Measurements from ENCODE around the gene TNFSF10. TPM values are rescaled to one million over a fixed set of nuclear protein-coding genes. Genes with fewer than 3 reads are reported as not detected.

Gene TNFSF10
- total and polyA plus RNA-seq, 2 of the 8 experiments (the other 6 are each of a cell fraction or from before 2014, with no cell fraction given), result 0.06 TPM; not detected in 1

GRCh38 chr3:172519740-172520139 lies 3.5 kb downstream of the TNFSF10 start:
- FAIRE-seq, result no peak
- no peaks in the 10 kb centered on the region for H3K79me1 ChIP-seq (ENCODE audit: low read depth, low read length)
- H3K4me3 ChIP-seq (ENCODE audit: extremely low read depth in 1 of 4, insufficient read depth in 2 of 4, low read depth in 3 of 4, low read length in 4 of 4), result no peak overlapping the region
- CTCF ChIA-PET (ENCODE audit: partially characterized antibody), result interaction anchor here (1.2 kb wide), 1 partner anchor 25 kb away, joined by 3 read pairs; no protein-coding TSS in a partner anchor
- H3K36me3 ChIP-seq (ENCODE audit: control insufficient read depth in 2 of 4, insufficient read depth in 4 of 4, low read length in 3 of 4), result no peaks in the 10 kb centered on the region
- no peak overlapping the region for H3K14ac ChIP-seq (ENCODE audit: insufficient read length)
- H4K8ac ChIP-seq (ENCODE audit: extremely low read depth, insufficient read depth, low read length), result no peak overlapping the region
- DNase-seq (ENCODE audit: low read depth in 1 of 2, low spot score in 2 of 2), result no peak
- H2BK20ac ChIP-seq (ENCODE audit: low read length), result no peak overlapping the region
- no peak overlapping the region for H3K18ac ChIP-seq (ENCODE audit: extremely low read depth, low read length)
- H2BK5ac ChIP-seq (ENCODE audit: low read depth, low read length), result no peak overlapping the region
- H3K4me2 ChIP-seq (ENCODE audit: insufficient read depth in 1 of 2, low read depth in 2 of 2, low read length in 2 of 2), result no peak overlapping the region
- H3K27me3 ChIP-seq (replicated peaks in 1 of 4; ENCODE audit: control insufficient read depth in 3 of 4, extremely low read depth in 1 of 4, insufficient read depth in 3 of 4, low read length in 3 of 4), result peaks cover 0 to 1% (median 0%) of the 10 kb centered on the region in 4 experiments; a peak in 1 of 7 replicates
- 0 out of 7 replicates have a peak, but pooled peaks cover 0 to 2% (median 0%) of the 10 kb centered on the region in 4 experiments for H3K4me1 ChIP-seq (replicated peaks in 1 of 4; ENCODE audit: control insufficient read depth in 3 of 4, insufficient read depth in 4 of 4, low read length in 3 of 4)
- WGBS, 2 experiments (ENCODE audit: extremely low coverage in 1 of 2, insufficient coverage in 1 of 2, insufficient read length in 1 of 2, insufficient replicate concordance in 2 of 2, low coverage in 1 of 2, low lambda C conversion rate in 2 of 2, missing lambda C conversion rate in 1 of 2), result 88% methylated on average over 5 of the region's 5 CpGs; no CpG with 5 or more reads in 1 of the 2 experiments
- H3K56ac ChIP-seq (replicated peaks; ENCODE audit: insufficient read length, low read depth, low read length), result no peak overlapping the region
- H2BK120ac ChIP-seq (replicated peaks; ENCODE audit: low read depth, low read length), result no peak overlapping the region
- no peak overlapping the region for H3K9ac ChIP-seq (replicated peaks in 1 of 4; ENCODE audit: extremely low read depth in 1 of 4, low read depth in 3 of 4, low read length in 3 of 4)
- H3K23ac ChIP-seq (ENCODE audit: insufficient read length), result no peak overlapping the region
- no peak overlapping the region for H2BK12ac ChIP-seq (ENCODE audit: low read depth, low read length)
- no peaks in the 10 kb centered on the region for H3K23me2 ChIP-seq (ENCODE audit: low read depth, low read length)
- H4K91ac ChIP-seq (replicated peaks; ENCODE audit: insufficient read length, low read length), result no peak overlapping the region
- H2AK5ac ChIP-seq (ENCODE audit: low read depth, low read length), result no peak overlapping the region
- H3K79me2 ChIP-seq (ENCODE audit: control insufficient read depth in 1 of 2, insufficient read depth in 2 of 2, low read length in 2 of 2), result no peaks in the 10 kb centered on the region
- no peak overlapping the region for H2BK15ac ChIP-seq (ENCODE audit: low read length)
- H2AFZ ChIP-seq (ENCODE audit: low read length), result no peak overlapping the region
- H3K4ac ChIP-seq (replicated peaks; ENCODE audit: insufficient read length, low read depth, low read length), result no peak overlapping the region
- POLR2A ChIA-PET (ENCODE audit: partially characterized antibody), result no interaction called here
- no peaks in the 10 kb centered on the region for H3K9me3 ChIP-seq (ENCODE audit: insufficient read depth in 2 of 2, low read depth in 1 of 2, low read length in 1 of 2)
- no peak overlapping the region for H3K27ac ChIP-seq (ENCODE audit: low read depth, low read length)
- no peaks in the 10 kb centered on the region for H4K20me1 ChIP-seq (replicated peaks in 1 of 2; ENCODE audit: control insufficient read depth in 1 of 2, insufficient read depth in 2 of 2, low read length in 2 of 2)
- H4K5ac ChIP-seq (ENCODE audit: insufficient read length, low read depth, low read length), result no peak overlapping the region
- no peak for TF ChIP-seq NANOG (IDR thresholded peaks at IDR 0.05; ENCODE audit: insufficient read depth, low read depth, low read length, poor library complexity, severe bottlenecking)
- TF ChIP-seq SP2 (IDR thresholded peaks at IDR 0.05; ENCODE audit: low read length), result no peak
- TF ChIP-seq RAD21 (IDR thresholded peaks at IDR 0.05 in 1 of 2, conservative IDR thresholded peaks at IDR 0.05 in 1 of 2; ENCODE audit: low read depth in 2 of 2, low read length in 2 of 2), result no peak
- TF ChIP-seq ATF3 (IDR thresholded peaks at IDR 0.05; ENCODE audit: insufficient read depth, low read depth, low read length), result no peak
- TF ChIP-seq KDM1A (IDR thresholded peaks at IDR 0.05; ENCODE audit: borderline replicate concordance, low read length), result no peak
- no peak for TF ChIP-seq KDM4A (IDR thresholded peaks at IDR 0.05; ENCODE audit: low read depth, low read length, severe bottlenecking)
- no peak for TF ChIP-seq FOSL1 (IDR thresholded peaks at IDR 0.05; ENCODE audit: insufficient read depth, low read depth, low read length)
- TF ChIP-seq TAF1 (IDR thresholded peaks at IDR 0.05; ENCODE audit: low read depth, low read length), result no peak
- TF ChIP-seq EGR1 (IDR thresholded peaks at IDR 0.05; ENCODE audit: borderline replicate concordance, low read depth, low read length), result no peak
- TF ChIP-seq TAF7 (optimal IDR thresholded peaks at IDR 0.05; ENCODE audit: borderline replicate concordance, low read depth, low read length), result no peak
- no peak for TF ChIP-seq ASH2L (IDR thresholded peaks at IDR 0.05; ENCODE audit: low read length)
- TF ChIP-seq CBX8 (IDR thresholded peaks at IDR 0.05; ENCODE audit: borderline replicate concordance, low read depth, low read length), result no peak
- TF ChIP-seq SP1 (IDR thresholded peaks at IDR 0.05; ENCODE audit: low read depth, low read length), result no peak
- TF ChIP-seq BCL11A (IDR thresholded peaks at IDR 0.05; ENCODE audit: low read depth in 2 of 2, low read length in 2 of 2), result no peak

All from H1 (cell line).